A549 (cell line): Measurements from ENCODE around the gene PPP1R2. TPM values are rescaled to one million over a fixed set of nuclear protein-coding genes. Genes with fewer than 3 reads are reported as not detected.

Experiments used
- ATAC-seq, 2 experiments: fragments of 200-7000 bp in 1 of 2; fragments of >200 bp in 1 of 2; cut with Nextera tagmentation in 1 of 2; cut with Tn5 transposase in 1 of 2; 3 replicates each; pipeline versions ENCODE4 v1.8.0 to v1.9.1; 2018 to 2020; ENCODE audit warnings: mild to moderate bottlenecking in 1 of 2, moderate library complexity in 1 of 2
- CTCF ChIA-PET: fragments of 300-600 bp; sonication (Branson Sonifier 250); formaldehyde crosslinking; extraction: SDS; loops from one replicate; lab custom pipeline; 2021; ENCODE audit warnings: antibody characterized with exemption, inconsistent platforms; lab: Yijun Ruan, JAX
- POLR2A ChIA-PET: fragments of 350-600 bp; formaldehyde crosslinking; extraction: SDS; loops from one replicate; lab custom pipeline; 2021; ENCODE audit warnings: antibody characterized with exemption, inconsistent platforms; lab: Yijun Ruan, JAX
- DNase-seq, 2 experiments: peaks; one replicate each; pipeline versions ENCODE4 v3.0.0 to v3.0.0-alpha.2; 2011 to 2016; ENCODE audit warnings: low read depth in 1 of 2, low spot score in 1 of 2
- FAIRE-seq: peaks from 2 replicates; lab custom pipeline; 2011; peaks lifted over from hg19 to GRCh38; lab: Jason Lieb, UNC
- H3K27ac ChIP-seq, 2 experiments: fragments of >200 bp; sonication (Bioruptor Twin); formaldehyde crosslinking; 3 replicates each; pipeline ENCODE4 v1.5.1; 2016 to 2017
- H3K4me1 ChIP-seq: fragments of >200 bp; sonication (Bioruptor Twin); formaldehyde crosslinking; 3 replicates; pipeline ENCODE4 v1.6.1; 2016
- H3K4me2 ChIP-seq: fragments of >200 bp; sonication (Bioruptor Twin); formaldehyde crosslinking; 3 replicates; pipeline ENCODE4 v1.6.1; 2016
- H3K4me3 ChIP-seq: fragments of >200 bp; sonication (Bioruptor Twin); formaldehyde crosslinking; 3 replicates; pipeline ENCODE4 v1.5.1; 2016
- H3K9me3 ChIP-seq: fragments of >200 bp; sonication (Bioruptor Twin); formaldehyde crosslinking; 3 replicates; pipeline ENCODE4 v1.6.1; 2016
- ATOH8 ChIP-seq: fragments of 250-450 bp; sonication (Bioruptor Pico); IDR thresholded peaks from 2 replicates; pipeline ENCODE4 v1.5.0; 2020; ENCODE audit warnings: low read depth, mild to moderate bottlenecking, moderate library complexity
- CBX2 ChIP-seq: fragments of 200-600 bp; sonication (generic); IDR thresholded peaks from 2 replicates; pipeline ENCODE4 v1.6.1; 2016; ENCODE audit warnings: low read depth, mild to moderate bottlenecking, borderline replicate concordance
- CBX8 ChIP-seq: fragments of 200-600 bp; sonication (generic); IDR thresholded peaks from 2 replicates; pipeline ENCODE4 v1.6.1; 2016
- CEBPB ChIP-seq, 2 experiments: fragments of >200 bp in 1 of 2; sonication (Bioruptor Twin) in 1 of 2; formaldehyde crosslinking in 1 of 2; IDR thresholded peaks; 2 replicates each; pipeline ENCODE4 v1.6.1; 2012 to 2016
- CHD4 ChIP-seq: fragments of 200-600 bp; sonication (generic); IDR thresholded peaks from 2 replicates; pipeline ENCODE4 v1.6.1; 2016; ENCODE audit warnings: antibody characterized with exemption, mild to moderate bottlenecking, borderline replicate concordance
- EHMT2 ChIP-seq: fragments of 200-600 bp; sonication (generic); IDR thresholded peaks from 2 replicates; pipeline ENCODE4 v1.6.1; 2016; ENCODE audit warnings: antibody characterized with exemption, low read depth, mild to moderate bottlenecking, moderate library complexity
- FOSB ChIP-seq: fragments of 250-450 bp; sonication (Bioruptor Pico); IDR thresholded peaks from 2 replicates; pipeline ENCODE4 v1.5.0; 2020; ENCODE audit warnings: mild to moderate bottlenecking, moderate library complexity
- FOSL2 ChIP-seq, 2 experiments: fragments of 450-650 bp in 1 of 2; fragments of >200 bp in 1 of 2; sonication (Bioruptor Twin) in 1 of 2; formaldehyde crosslinking; IDR thresholded peaks; 2 replicates each; pipeline versions ENCODE4 v1.5.0 to v1.6.1; 2016 to 2020; ENCODE audit warnings: mild to moderate bottlenecking in 1 of 2, moderate library complexity in 1 of 2
- FOXS1 ChIP-seq: fragments of 250-450 bp; sonication (Bioruptor Pico); IDR thresholded peaks from 2 replicates; pipeline ENCODE4 v1.5.0; 2020; ENCODE audit warnings: mild to moderate bottlenecking, moderate library complexity
- HDAC2 ChIP-seq: fragments of 200-600 bp; sonication (generic); IDR thresholded peaks from 2 replicates; pipeline ENCODE4 v1.6.1; 2016
- HES2 ChIP-seq: fragments of >200 bp; sonication (Bioruptor Twin); formaldehyde crosslinking; IDR thresholded peaks from 2 replicates; pipeline ENCODE4 v1.6.1; 2016
- HEYL ChIP-seq: fragments of 250-450 bp; sonication (Bioruptor Pico); IDR thresholded peaks from 2 replicates; pipeline ENCODE4 v1.8.0; 2021; ENCODE audit warnings: mild to moderate bottlenecking, moderate library complexity
- HMGXB4 ChIP-seq: fragments of 250-450 bp; sonication (Bioruptor Pico); IDR thresholded peaks from 2 replicates; pipeline ENCODE4 v1.5.0; 2021; ENCODE audit warnings: mild to moderate bottlenecking, moderate library complexity, borderline replicate concordance
- HOXB13 ChIP-seq: fragments of 250-450 bp; sonication (Bioruptor Pico); IDR thresholded peaks from 2 replicates; pipeline ENCODE4 v1.5.0; 2020; ENCODE audit warnings: low read depth, mild to moderate bottlenecking, moderate library complexity
- HOXB5 ChIP-seq: fragments of 250-450 bp; sonication (Bioruptor Pico); IDR thresholded peaks from 2 replicates; pipeline ENCODE4 v1.5.0; 2020; ENCODE audit warnings: mild to moderate bottlenecking, moderate library complexity
- JUN ChIP-seq, 2 experiments: fragments of >200 bp; sonication (Bioruptor Twin); formaldehyde crosslinking; IDR thresholded peaks; 2 replicates in 1 of 2; 3 replicates in 1 of 2; pipeline ENCODE4 v1.6.1; 2016 to 2017
- KDM5A ChIP-seq: fragments of 200-600 bp; sonication (generic); IDR thresholded peaks from 2 replicates; pipeline ENCODE4 v1.6.1; 2016; ENCODE audit warnings: antibody characterized with exemption, mild to moderate bottlenecking
- MAFK ChIP-seq: fragments of 450-650 bp; IDR thresholded peaks from 2 replicates; pipeline ENCODE4 v1.6.1; 2014; ENCODE audit not compliant: partially characterized antibody
- MAZ ChIP-seq: fragments of 150-350 bp; IDR thresholded peaks from 2 replicates; pipeline ENCODE4 v1.6.1; 2014; ENCODE audit warnings: antibody characterized with exemption, low read depth, low read length, borderline replicate concordance
- MYC ChIP-seq: IDR thresholded peaks from 2 replicates; pipeline ENCODE4 v1.6.1; 2012; ENCODE audit warnings: mild to moderate bottlenecking, inconsistent platforms, low read length, improper control_type of control experiment, borderline replicate concordance
- PBX3 ChIP-seq: IDR thresholded peaks from 2 replicates; pipeline ENCODE4 v1.6.1; 2012
- PHF8 ChIP-seq: fragments of 200-600 bp; sonication (generic); IDR thresholded peaks from 2 replicates; pipeline ENCODE4 v1.6.1; 2016; ENCODE audit warnings: low read depth, mild to moderate bottlenecking, antibody characterized with exemption, moderate library complexity, borderline replicate concordance
- POLR2A ChIP-seq: IDR thresholded peaks from 2 replicates; pipeline ENCODE4 v1.6.1; 2012; ENCODE audit warnings: mild to moderate bottlenecking, low read length
- RAD21 ChIP-seq, 2 experiments: fragments of >200 bp in 1 of 2; sonication (Bioruptor Twin) in 1 of 2; formaldehyde crosslinking in 1 of 2; IDR thresholded peaks in 1 of 2; conservative IDR thresholded peaks in 1 of 2; 2 replicates in 1 of 2; 3 replicates in 1 of 2; pipeline ENCODE4 v1.6.1; 2012 to 2018; ENCODE audit warnings: inconsistent platforms in 1 of 2
- RCOR1 ChIP-seq: fragments of 150-350 bp; IDR thresholded peaks from 2 replicates; pipeline ENCODE4 v1.6.1; 2014; ENCODE audit warnings: antibody characterized with exemption, low read length, low read depth
- SMC3 ChIP-seq: fragments of >200 bp; sonication (Bioruptor Twin); formaldehyde crosslinking; IDR thresholded peaks from 3 replicates; pipeline ENCODE4 v1.6.1; 2018; ENCODE audit warnings: inconsistent platforms
- TFCP2L1 ChIP-seq: fragments of 250-450 bp; sonication (Bioruptor Pico); IDR thresholded peaks from 2 replicates; pipeline ENCODE4 v1.5.0; 2021; ENCODE audit warnings: mild to moderate bottlenecking
- ZC3H11A ChIP-seq: fragments of 450-650 bp; IDR thresholded peaks from 2 replicates; pipeline ENCODE4 v1.6.1; 2014; ENCODE audit warnings: antibody characterized with exemption, mild to moderate bottlenecking
- ZFP36 ChIP-seq: fragments of 450-650 bp; IDR thresholded peaks from 2 replicates; pipeline ENCODE4 v1.6.1; 2014; ENCODE audit warnings: borderline replicate concordance; ENCODE audit not compliant: partially characterized antibody
- ZSCAN20 ChIP-seq: fragments of 250-450 bp; sonication (Bioruptor Pico); IDR thresholded peaks from 2 replicates; pipeline ENCODE4 v1.8.0; 2022; ENCODE audit warnings: mild to moderate bottlenecking, moderate library complexity
- WGBS: methylation state at CpG from one replicate; pipeline ENCODE4 v1.1.6; 2017; ENCODE audit errors: missing lambda C conversion rate; 5-methylcytosine and 5-hydroxymethylcytosine counted together
- polyA plus RNA-seq, 4 experiments: library from polyadenylated mRNA; depleted of rRNA in 3 of 4; stranded (reverse); fragments of >200 nt; fragmentation: RNase III in 1 of 4; extraction: RNeasy Plus Mini Kit Qiagen cat#74134 plus additional on column Dnase treatment in 1 of 4; gene quantifications; 2 replicates in 3 of 4; 3 replicates in 1 of 4; pipeline ENCODE4 v1.2.3, GENCODE V29; 2011 to 2017

Gene PPP1R2
- polyA plus RNA-seq, 2 of the 4 experiments (the other 2 are of a cell fraction), result 13.4 to 47.3 TPM

- TF ChIP-seq KDM5A, result no peak
These were observed 2.6 kb downstream of the PPP1R2 start (continued) for GRCh38 chr3:195540511-195540910.

GRCh38 chr3:195540027-195540426, 3.1 kb downstream of the PPP1R2 start:
- 89% methylated on average over 8 of the region's 8 CpGs for WGBS
- ATAC-seq (no peak), DNase-seq (no peak), FAIRE-seq (no peak)
- peaks cover 18% of the 10 kb centered on the region; the same call in 1 of the 3 replicates for H3K4me1 ChIP-seq
- H3K4me2 ChIP-seq, result no peak overlapping the region
- CTCF ChIA-PET, result interaction anchor here (0.7 kb wide), 1 partner anchor 16 kb away, joined by 3 read pairs; no protein-coding TSS in a partner anchor
- POLR2A ChIA-PET, result no interaction called here
- no peaks in the 10 kb centered on the region for H3K9me3 ChIP-seq
- no peak overlapping the region for H3K27ac ChIP-seq
- no peak overlapping the region for H3K4me3 ChIP-seq
- TF ChIP-seq RCOR1, result no peak
- TF ChIP-seq CBX2, result no peak
- no peak for TF ChIP-seq MAZ
- TF ChIP-seq HES2, result no peak
- no peak for TF ChIP-seq PBX3
- no peak for TF ChIP-seq JUN (IDR thresholded peaks at IDR 0.05)
- TF ChIP-seq ZSCAN20 (CRISPR knock-in tag), result no peak
- no peak for TF ChIP-seq ZFP36
- TF ChIP-seq HEYL (CRISPR knock-in tag), result no peak
- TF ChIP-seq HDAC2, result no peak
- TF ChIP-seq CHD4, result no peak
- TF ChIP-seq TFCP2L1 (CRISPR knock-in tag), result no peak
- no peak for TF ChIP-seq PHF8
- no peak for TF ChIP-seq KDM5A
- no peak for TF ChIP-seq SMC3
- no peak for TF ChIP-seq MYC
- no peak for TF ChIP-seq MAFK
- no peak for TF ChIP-seq FOXS1 (CRISPR knock-in tag)
- TF ChIP-seq ATOH8, result no peak
- no peak for TF ChIP-seq FOSL2 (IDR thresholded peaks at IDR 0.05)
- TF ChIP-seq FOSL2 (CRISPR knock-in tag; IDR thresholded peaks at IDR 0.05), result no peak

- CTCF ChIA-PET, result no interaction called here
- Histone ChIP-seq H3K4me3 (no peak overlapping the region), H3K4me2 (no peak overlapping the region; the same call in 2 of the 3 replicates), H3K27ac (no peak overlapping the region), H3K9me3 (no peaks in the 10 kb centered on the region), H3K4me1 (peaks cover 18% of the 10 kb centered on the region; the same call in 1 of the 3 replicates)
- ATAC-seq (no peak), DNase-seq (no peak), FAIRE-seq (no peak)
- POLR2A ChIA-PET, result no interaction called here
- no peak for TF ChIP-seq FOSB (CRISPR knock-in tag)
- TF ChIP-seq RCOR1, result no peak
- no peak for TF ChIP-seq MYC
- TF ChIP-seq CEBPB (IDR thresholded peaks at IDR 0.05), result no peak
- TF ChIP-seq HEYL (CRISPR knock-in tag), result no peak
- no peak for TF ChIP-seq ZSCAN20 (CRISPR knock-in tag)
- no peak for TF ChIP-seq RAD21 (conservative IDR thresholded peaks at IDR 0.05 in 1 of 2, IDR thresholded peaks at IDR 0.05 in 1 of 2)
- no peak for TF ChIP-seq CBX8
- no peak for TF ChIP-seq ZC3H11A
- TF ChIP-seq HOXB13 (CRISPR knock-in tag), result no peak
- no peak for TF ChIP-seq POLR2A
- TF ChIP-seq ATOH8, result no peak
- TF ChIP-seq HMGXB4 (CRISPR knock-in tag), result no peak
- TF ChIP-seq TFCP2L1 (CRISPR knock-in tag), result no peak
- TF ChIP-seq MAZ, result no peak
- no peak for TF ChIP-seq EHMT2
- TF ChIP-seq CBX2, result no peak
- no peak for TF ChIP-seq MAFK
- no peak for TF ChIP-seq HOXB5
- no peak for TF ChIP-seq PBX3
- WGBS, result 51% methylated on average over 5 of the region's 5 CpGs
These were observed 3.6 kb downstream of the PPP1R2 start for GRCh38 chr3:195539479-195539878.
